Measurements from ENCODE around the gene CACNA2D4. TPM values are rescaled to one million over a fixed set of nuclear protein-coding genes. Genes with fewer than 3 reads are reported as not detected.

CACNA2D4 gene
- polyA plus RNA-seq, 1 experiment: 0.22 TPM

GRCh38 chr12:1878695-1879094, 39.8 kb downstream of the CACNA2D4 start:
- peaks cover 68% of the 10 kb centered on the region for H3K27me3 ChIP-seq (ENCODE audit: control insufficient read depth, insufficient read depth, low read length)
- CTCF ChIA-PET: no interaction called here

GRCh38 chr12:1878214-1878613, 40.2 kb downstream of the CACNA2D4 start:
- Histone ChIP-seq H3K27ac (ENCODE audit: low read depth, low read length) (no peak overlapping the region), H3K27me3 (ENCODE audit: control insufficient read depth, insufficient read depth, low read length) (peaks cover 68% of the 10 kb centered on the region), H3K4me3 (ENCODE audit: low read depth, low read length) (no peak overlapping the region), H3K9me3 (ENCODE audit: control insufficient read depth, insufficient read depth, low read length) (0 out of 2 replicates have a peak, but pooled peaks cover 3% of the 10 kb centered on the region)
- CTCF ChIA-PET: no interaction called here
- no peak for TF ChIP-seq CTCF (IDR thresholded peaks at IDR 0.05; ENCODE audit: low read depth, low read length)
- POLR2A ChIA-PET: no interaction called here
- DNase-seq (ENCODE audit: low read depth, low spot score): no peak

More at GRCh38 chr12:1878695-1879094, 39.8 kb downstream of the CACNA2D4 start:
- 0 out of 2 replicates have a peak, but pooled peaks cover 3% of the 10 kb centered on the region for H3K9me3 ChIP-seq (ENCODE audit: control insufficient read depth, insufficient read depth, low read length)
- POLR2A ChIA-PET: no interaction called here
- no peak for DNase-seq (ENCODE audit: low read depth, low spot score)
- no peak overlapping the region for H3K27ac ChIP-seq (ENCODE audit: low read depth, low read length)
- H3K4me3 ChIP-seq (ENCODE audit: low read depth, low read length): no peak overlapping the region
- no peak for TF ChIP-seq CTCF (IDR thresholded peaks at IDR 0.05; ENCODE audit: low read depth, low read length)

GRCh38 chr12:1877169-1877878, 41.1 kb downstream of the CACNA2D4 start:
- peaks cover 71% of the 10 kb centered on the region for H3K27me3 ChIP-seq (ENCODE audit: control insufficient read depth, insufficient read depth, low read length)
- no peak overlapping the region for H3K4me3 ChIP-seq (ENCODE audit: low read depth, low read length)
- TF ChIP-seq CTCF (IDR thresholded peaks at IDR 0.05; ENCODE audit: low read depth, low read length): no peak
- peaks cover 6% of the 10 kb centered on the region; the same call in 1 of the 2 replicates for H3K9me3 ChIP-seq (ENCODE audit: control insufficient read depth, insufficient read depth, low read length)
- H3K27ac ChIP-seq (ENCODE audit: low read depth, low read length): no peak overlapping the region
- ChIA-PET CTCF (no interaction called here), POLR2A (no interaction called here)
- no peak for DNase-seq (ENCODE audit: low read depth, low spot score)

GRCh38 chr12:1876086-1876485, 42.4 kb downstream of the CACNA2D4 start:
- no peak for TF ChIP-seq CTCF (IDR thresholded peaks at IDR 0.05; ENCODE audit: low read depth, low read length)
- POLR2A ChIA-PET: no interaction called here
- H3K9me3 ChIP-seq (ENCODE audit: control insufficient read depth, insufficient read depth, low read length): peaks cover 6% of the 10 kb centered on the region; the same call in 1 of the 2 replicates
- H3K4me3 ChIP-seq (ENCODE audit: low read depth, low read length): no peak overlapping the region
- peaks cover 62% of the 10 kb centered on the region for H3K27me3 ChIP-seq (ENCODE audit: control insufficient read depth, insufficient read depth, low read length)
- no peak overlapping the region for H3K27ac ChIP-seq (ENCODE audit: low read depth, low read length)
- no peak for DNase-seq (ENCODE audit: low read depth, low spot score)
- CTCF ChIA-PET: no interaction called here

GRCh38 chr12:1875608-1876007, 42.8 kb downstream of the CACNA2D4 start:
- ChIA-PET CTCF (interaction anchor here (2.6 kb wide), 1 partner anchor 64 kb away, joined by 13 read pairs; no protein-coding TSS in a partner anchor), POLR2A (no interaction called here)
- TF ChIP-seq CTCF (IDR thresholded peaks at IDR 0.05; ENCODE audit: low read depth, low read length): no peak
- DNase-seq (ENCODE audit: low read depth, low spot score): no peak
- Histone ChIP-seq H3K9me3 (ENCODE audit: control insufficient read depth, insufficient read depth, low read length) (peaks cover 6% of the 10 kb centered on the region; the same call in 1 of the 2 replicates), H3K27me3 (ENCODE audit: control insufficient read depth, insufficient read depth, low read length) (peaks cover 60% of the 10 kb centered on the region), H3K27ac (ENCODE audit: low read depth, low read length) (no peak overlapping the region), H3K4me3 (ENCODE audit: low read depth, low read length) (no peak overlapping the region)

Measured in AG04450 (cell line).